HG02678 (cell line): Measurements from ENCODE around the gene IRF2BP1.
"Not testable (repeated sequence)": the region's sequence is repeated elsewhere in the genome, so short reads cannot be mapped to it uniquely, and the experiment has no call there.

Experiments used
- ATAC-seq: cut with Tn5 transposase; IDR thresholded peaks from one replicate; pipeline ENCODE4 v1.9.1; 2021; ENCODE audit warnings: mild to moderate bottlenecking, moderate library complexity; ENCODE audit not compliant: unreplicated experiment

IRF2BP1 gene

GRCh38 chr19:45882652-45883585 is 3.0 kb downstream of the IRF2BP1 start:
- peak; percentile 40 for ATAC-seq

GRCh38 chr19:45881909-45882528 is 3.9 kb downstream of the IRF2BP1 start:
- no peak for ATAC-seq

DNA sequence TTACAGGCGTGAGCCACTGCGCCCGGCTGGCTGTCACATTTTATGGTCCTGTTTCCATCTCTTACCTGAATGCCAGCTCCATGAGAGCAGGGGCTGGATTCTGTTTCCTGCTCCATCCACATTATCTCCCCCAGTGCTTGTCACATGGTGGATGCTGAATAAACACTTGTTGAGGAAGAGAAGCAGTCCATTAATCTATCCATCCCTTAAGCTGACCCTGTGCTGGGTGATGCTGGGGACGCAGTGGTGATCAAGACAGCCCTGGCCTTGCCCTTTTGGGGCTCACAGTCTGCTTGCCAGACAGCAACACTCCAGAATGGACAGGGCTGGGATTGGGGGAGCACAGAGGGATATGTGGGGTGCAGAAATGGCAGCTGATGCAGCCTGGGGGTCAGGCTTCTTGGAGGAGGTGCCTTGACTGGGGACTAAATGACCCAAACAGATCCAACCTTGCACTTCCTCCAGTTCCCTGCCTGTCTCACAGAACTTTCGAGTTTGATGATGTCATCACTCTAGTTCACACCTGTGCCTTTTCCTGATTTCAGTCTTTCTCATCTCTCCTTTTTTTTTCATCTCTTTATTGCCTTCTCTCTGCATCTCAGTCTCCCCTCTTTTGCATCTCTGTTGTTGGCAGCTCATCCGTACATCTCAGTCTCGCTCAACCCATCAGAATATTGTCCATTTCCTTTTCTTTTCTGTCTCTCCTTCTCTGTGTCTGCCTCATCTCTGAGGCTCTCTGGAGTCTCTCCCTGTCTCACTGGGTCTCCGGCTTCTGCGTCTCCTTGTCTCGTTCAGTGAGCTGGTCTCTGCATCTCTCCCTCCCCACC is 4.6 kb downstream of the IRF2BP1 start:
- ATAC-seq = no peak

- no peak for ATAC-seq
Measured at GRCh38 chr19:45879971-45880370, 6.0 kb downstream of the IRF2BP1 start.

- ATAC-seq = no peak
Measured at GRCh38 chr19:45879055-45879454, 6.9 kb downstream of the IRF2BP1 start.

GRCh38 chr19:45878043-45878794 is 7.7 kb downstream of the IRF2BP1 start:
- ATAC-seq = no peak

- no peak for ATAC-seq
Measured at GRCh38 chr19:45876411-45877197, 9.3 kb downstream of the IRF2BP1 start.

DNA sequence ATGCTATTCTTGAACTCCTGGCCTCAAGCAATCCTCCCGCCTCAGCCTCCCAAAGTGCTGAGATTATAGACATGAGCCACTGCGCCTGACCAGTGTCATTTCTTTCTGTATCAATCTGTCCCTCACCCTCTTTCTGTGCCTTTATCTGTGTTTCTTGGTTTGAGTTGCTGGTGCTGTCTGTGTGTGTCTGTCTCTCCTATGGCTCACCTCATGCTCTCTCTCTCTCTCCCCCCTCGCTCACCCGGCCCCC is 9.9 kb downstream of the IRF2BP1 start:
- no peak for ATAC-seq

DNA sequence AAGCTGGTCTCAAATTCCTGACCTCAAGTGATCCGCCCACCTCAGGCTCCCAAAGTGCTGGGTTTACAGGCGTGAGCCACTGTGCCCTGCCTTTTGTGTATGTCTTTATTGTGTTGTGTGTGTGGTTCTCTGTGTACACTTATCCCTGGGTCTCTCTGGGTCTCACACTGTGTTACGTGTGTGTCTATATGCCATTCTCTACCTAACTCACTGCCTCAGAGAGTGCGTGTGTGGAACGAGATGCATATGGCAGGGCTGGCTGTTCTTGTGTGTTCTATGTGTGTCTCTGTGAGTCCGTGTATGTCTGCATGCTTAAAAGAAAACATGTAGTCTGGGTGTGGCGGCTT is 11.3 kb downstream of the IRF2BP1 start:
- no peak for ATAC-seq

DNA sequence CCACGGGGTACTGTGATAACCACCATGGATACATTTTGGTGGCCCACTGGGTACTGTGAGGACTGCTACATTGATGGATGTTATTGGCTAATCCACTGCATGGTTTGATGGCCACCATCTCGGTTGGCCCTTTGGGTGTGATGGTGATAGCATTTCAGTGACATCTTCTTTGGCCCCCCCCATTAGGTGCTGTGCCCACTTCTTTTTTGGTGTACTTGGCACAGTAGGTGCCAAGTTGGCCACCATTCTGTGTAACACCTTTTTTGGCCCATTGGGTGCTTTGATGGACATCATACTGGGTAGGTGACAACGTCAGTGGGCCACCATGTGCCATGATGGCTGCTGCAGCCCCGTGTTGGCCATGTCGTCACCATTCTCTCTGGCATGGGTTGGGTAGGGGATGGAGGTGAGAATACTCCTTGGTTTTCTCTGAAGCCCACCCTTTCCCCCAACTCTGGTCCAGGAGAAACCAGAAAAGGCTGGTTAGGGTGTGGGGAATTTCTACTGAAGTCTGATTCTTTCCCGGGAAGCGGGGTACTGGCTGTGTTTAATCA is 12.6 kb downstream of the IRF2BP1 start:
- ATAC-seq = no peak

DNA sequence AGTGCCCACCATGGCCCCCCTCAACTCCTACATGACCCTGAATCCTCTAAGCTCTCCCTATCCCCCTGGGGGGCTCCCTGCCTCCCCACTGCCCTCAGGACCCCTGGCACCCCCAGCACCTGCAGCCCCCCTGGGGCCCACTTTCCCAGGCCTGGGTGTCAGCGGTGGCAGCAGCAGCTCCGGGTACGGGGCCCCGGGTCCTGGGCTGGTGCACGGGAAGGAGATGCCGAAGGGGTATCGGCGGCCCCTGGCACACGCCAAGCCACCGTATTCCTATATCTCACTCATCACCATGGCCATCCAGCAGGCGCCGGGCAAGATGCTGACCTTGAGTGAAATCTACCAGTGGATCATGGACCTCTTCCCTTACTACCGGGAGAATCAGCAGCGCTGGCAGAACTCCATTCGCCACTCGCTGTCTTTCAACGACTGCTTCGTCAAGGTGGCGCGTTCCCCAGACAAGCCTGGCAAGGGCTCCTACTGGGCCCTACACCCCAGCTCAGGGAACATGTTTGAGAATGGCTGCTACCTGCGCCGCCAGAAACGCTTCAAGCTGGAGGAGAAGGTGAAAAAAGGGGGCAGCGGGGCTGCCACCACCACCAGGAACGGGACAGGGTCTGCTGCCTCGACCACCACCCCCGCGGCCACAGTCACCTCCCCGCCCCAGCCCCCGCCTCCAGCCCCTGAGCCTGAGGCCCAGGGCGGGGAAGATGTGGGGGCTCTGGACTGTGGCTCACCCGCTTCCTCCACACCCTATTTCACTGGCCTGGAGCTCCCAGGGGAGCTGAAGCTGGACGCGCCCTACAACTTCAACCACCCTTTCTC is 13.6 kb downstream of the IRF2BP1 start:
- no peak for ATAC-seq

DNA sequence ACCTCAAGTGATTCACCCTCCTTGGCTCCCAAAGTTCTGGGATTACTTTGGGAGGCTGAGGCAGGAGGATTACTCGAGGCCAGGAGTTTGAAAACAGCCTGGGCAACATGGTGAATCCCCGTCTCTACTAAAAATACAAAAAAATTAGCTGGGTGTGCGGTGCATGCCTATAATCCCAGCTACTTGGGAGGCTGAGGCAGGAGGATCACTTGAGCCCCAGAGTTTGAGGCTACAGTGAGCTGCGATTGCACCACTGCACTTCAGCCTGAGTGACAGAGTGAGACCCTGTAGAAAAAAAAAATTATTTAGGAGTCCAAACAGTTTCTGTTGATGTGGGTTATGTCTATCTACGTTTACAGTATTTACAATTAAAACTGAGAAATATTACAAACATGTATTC is 15.1 kb downstream of the IRF2BP1 start:
- no peak for ATAC-seq

GRCh38 chr19:45867241-45867640 is 18.7 kb downstream of the IRF2BP1 start:
- ATAC-seq = not testable (repeated sequence)

GRCh38 chr19:45866400-45867176 is 19.4 kb downstream of the IRF2BP1 start:
- ATAC-seq = no peak

- ATAC-seq = no peak
Measured at GRCh38 chr19:45865269-45865948, 20.5 kb downstream of the IRF2BP1 start.

DNA sequence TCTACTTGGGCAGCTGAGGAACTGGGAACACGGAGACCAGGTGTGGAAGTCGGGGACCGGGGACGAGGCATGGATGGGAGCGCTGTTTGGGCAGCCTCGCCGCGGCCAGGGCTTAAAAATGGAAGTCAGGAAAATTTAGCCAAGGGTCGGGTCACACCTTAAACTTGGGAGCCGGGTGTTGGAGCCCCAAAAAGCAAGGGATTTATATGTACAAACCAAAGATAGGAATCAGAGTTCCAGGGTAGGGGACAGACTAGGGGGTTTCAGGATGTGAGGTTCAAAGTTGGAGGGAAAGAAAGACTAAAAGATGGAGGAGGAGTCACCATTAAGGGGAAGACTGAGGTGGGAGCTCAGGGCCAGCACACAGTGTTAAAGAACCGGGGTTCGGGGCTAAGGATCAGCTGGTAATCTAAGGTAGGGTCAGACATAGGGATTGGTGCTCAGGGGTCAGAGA is 21.3 kb downstream of the IRF2BP1 start:
- no peak for ATAC-seq

DNA sequence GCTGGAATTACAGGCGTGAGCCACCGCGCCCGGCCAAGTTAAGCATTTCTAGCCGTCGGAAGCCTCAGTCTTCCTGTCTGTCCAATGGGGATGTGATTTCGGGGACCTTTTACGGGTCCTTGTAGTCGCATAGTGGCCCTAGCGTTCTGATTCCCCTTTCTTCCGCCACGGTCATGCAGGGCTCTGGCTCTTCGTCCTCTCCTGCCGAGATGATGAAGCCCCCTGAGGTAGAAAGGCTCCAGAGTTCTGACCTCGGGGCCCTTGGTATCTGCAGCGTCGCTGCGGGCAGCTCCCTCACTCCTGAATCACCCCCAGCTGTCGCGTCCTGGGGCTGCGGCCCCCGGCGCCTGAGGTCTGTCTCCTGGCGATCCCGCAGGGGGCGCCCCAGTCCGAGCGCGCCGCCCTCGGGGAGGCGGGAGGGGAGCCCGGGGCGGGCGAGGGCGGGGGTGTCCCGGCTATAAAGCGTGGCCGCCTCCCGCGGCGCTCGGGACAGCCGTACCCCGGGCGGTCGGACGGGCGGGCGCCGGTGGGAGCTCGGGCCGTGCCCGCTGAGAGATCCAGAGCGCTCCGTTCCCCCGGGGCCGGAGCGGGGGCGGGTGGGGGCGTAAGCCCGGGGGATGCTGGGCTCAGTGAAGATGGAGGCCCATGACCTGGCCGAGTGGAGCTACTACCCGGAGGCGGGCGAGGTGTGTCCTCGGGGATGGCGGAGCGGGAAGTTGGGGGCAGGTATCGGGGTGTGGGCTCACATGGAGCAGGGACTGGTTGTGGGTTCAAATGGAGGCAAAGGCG is 21.9 kb downstream of the IRF2BP1 start, which contains the start of gene FOXA3:
FOXA3 (plus strand) TSS at position 487 of the 789 bp plus-strand sequence; CDS start at position 618, 131 bp downstream.
- no peak for ATAC-seq
